CD1c-positive myeloid dendritic cell (primary cell): Measurements from ENCODE around the gene SET.
"Not testable (repeated sequence)": the region's sequence is repeated elsewhere in the genome, so short reads cannot be mapped to it uniquely, and the experiment has no call there.

Experiments used
- DNase-seq: peaks from one replicate; pipeline ENCODE4 v3.0.0-alpha.2; 2016; ENCODE audit errors: extremely low spot score

Gene SET

GRCh38 chr9:128687453-128687852 lies 1.6 kb upstream of the SET start:
- no peak for DNase-seq

- DNase-seq: no peak
Observed at GRCh38 chr9:128689293-128689774, 312 bp downstream of the SET start.

- peak; percentile 60 for DNase-seq
Observed at GRCh38 chr9:128689820-128690683, 1.0 kb downstream of the SET start.

- no peak for DNase-seq
Observed at GRCh38 chr9:128690684-128691034, 1.6 kb downstream of the SET start.

DNA sequence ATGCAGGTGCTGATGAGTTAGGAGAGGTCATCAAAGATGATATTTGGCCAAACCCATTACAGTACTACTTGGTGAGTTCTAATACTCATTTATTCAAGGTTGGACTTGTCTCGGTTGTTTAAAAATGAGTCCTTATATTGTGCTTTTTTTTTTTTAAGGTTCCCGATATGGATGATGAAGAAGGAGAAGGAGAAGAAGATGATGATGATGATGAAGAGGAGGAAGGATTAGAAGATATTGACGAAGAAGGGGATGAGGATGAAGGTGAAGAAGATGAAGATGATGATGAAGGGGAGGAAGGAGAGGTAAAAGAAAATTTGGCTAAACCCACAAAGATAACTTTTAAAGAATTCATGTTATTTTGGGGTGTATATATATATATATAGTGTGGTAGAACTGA lies 4.7 kb downstream of the SET start:
- DNase-seq: not testable (repeated sequence)

DNA sequence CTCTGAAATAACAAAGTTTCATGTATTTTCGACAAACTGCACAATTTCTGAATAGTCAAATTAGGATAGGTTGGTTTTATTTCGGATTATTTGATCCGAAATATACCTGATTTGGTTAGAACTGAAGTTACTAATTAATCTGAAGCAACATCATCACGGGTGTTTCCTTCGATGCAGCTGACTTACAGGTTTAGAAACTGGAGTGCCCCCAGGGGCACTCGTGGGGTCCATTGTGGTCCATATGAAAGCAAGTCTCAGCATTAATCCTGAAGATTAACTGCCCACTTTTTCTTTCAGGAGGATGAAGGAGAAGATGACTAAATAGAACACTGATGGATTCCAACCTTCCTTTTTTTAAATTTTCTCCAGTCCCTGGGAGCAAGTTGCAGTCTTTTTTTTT lies 5.3 kb downstream of the SET start:
- no peak for DNase-seq

DNA sequence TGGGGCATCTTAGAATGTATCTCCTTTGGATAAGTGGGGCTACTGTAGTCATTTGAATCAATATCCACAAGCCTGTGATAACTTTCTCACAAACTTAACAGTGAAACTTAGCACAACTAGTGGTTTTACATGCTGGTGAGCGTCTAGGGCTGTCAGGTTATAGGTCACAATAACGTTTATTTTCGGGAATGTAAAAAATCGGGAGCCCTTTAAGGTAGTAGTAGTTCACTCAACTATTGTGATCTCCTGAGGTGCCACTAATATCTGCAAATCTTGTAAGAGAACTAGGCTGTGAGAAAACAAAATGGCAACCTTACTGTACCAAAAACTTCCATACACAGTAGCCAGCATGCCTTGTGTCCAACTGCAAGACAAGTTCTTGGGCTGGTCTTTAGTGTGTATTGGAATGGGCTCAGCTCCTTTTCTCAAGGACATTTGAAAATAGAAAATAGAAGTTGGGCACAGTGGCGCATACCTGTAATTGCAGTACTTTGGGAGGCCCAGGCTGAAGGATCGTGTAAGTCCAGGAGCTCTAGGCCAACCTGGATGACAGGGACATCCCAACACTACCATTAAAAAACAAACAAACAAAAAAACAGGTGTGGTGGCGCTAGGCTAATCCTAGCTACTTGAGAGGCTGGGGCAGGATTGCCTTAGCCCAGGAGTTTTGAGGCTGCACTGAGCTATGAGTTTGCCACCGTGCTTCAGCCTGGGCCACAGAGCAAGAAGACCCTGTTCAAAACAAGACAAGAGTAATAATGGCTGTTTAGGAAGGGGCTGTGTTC lies 8.1 kb downstream of the SET start:
- no peak for DNase-seq

GRCh38 chr9:128699096-128699795 lies 10.2 kb downstream of the SET start:
- not testable (repeated sequence) for DNase-seq

- no peak for DNase-seq
Observed at GRCh38 chr9:128701227-128701854, 12.3 kb downstream of the SET start.

GRCh38 chr9:128702445-128702948 lies 13.5 kb downstream of the SET start, which contains the start of gene PKN3:
Gene PKN3, plus strand, starts transcription at chr9:128702503. Its CDS starts 413 bp downstream, at chr9:128702916.
- peak; percentile 87 for DNase-seq

DNA sequence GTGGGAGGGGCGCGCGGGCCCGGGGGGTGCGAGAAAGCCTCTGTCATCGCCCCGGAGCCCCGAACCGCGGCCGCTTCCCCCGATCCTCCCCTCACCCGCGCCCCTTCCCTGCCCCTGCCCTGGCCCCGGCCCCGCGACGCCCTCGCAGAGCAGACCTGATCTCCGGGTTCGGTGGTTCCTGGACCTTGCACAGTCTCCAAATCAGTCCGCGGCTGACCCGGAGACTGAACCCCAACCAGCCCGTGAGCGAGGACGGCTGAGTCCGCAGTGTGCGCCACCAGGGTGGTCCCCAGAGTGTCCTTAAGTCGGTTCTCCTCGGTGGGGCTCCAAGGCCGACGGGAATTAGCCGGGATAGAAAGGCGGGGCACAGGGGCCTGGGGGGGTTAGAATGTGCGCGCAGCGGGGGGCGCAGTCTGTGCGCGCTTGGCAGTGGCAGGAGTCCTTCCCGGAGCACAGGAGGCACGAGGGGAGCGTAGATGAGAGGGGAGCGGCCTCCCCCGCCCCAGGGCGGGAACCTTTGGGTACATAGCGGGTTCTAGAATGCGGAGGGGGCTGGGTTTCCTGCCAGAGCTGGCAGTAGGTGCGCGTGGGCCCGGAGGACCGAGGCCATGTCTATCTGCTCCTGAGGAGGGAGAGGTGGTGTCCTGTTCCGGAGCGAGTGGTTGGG lies 14.1 kb downstream of the SET start:
- no peak for DNase-seq

DNA sequence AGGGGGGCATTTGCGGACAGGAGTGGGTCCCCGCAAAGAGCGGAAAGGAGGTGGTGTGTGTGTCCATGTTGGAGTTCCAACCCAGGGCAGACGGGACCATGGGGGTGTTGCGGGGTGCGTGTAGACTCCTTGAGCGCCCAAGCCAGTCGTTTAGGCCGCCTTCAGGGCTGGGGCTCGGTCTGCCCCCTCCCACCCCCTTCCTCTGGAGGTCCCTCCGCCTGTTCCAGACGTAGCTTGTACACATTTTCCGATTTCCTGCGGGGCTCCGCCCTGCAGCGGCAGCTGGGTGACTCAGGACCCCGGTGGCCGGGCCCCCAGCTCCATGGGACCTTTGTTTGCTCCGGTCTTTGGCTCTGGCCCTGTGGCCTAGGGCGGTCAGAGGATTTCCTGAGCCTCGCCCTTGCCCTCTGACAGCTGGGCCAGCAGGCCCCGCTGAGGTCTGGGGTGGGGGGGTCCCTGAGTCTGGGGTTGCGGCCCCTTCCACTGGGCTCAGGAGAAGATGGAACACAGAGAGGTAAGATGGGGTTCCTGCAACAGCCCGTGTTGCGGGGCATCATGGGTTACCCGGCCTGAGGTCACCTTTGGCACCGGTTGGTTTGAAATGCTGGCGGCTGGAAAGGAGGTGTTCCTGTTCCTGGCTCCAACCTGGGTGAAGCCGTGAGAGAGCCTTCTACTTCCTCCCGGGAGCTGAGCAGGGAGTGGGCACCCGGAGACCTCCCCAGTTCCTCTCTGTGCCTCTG lies 14.8 kb downstream of the SET start:
- no peak for DNase-seq

DNA sequence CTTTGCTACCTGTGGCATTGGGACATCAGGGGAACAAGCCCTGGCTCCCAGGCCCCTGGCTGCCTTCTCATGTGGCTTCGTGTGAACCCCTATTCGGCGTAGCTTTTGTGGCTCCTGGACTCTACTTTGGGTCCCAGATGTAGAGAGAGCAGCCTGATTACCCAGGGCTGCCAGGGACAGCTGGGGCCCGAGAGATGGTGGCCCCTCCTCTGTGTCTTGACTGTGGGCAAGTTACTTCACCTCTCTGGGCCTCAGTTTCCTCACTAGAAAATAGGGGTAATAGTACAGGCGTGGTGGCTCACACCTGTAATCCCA lies 15.3 kb downstream of the SET start:
- no peak for DNase-seq

GRCh38 chr9:128705051-128705965 lies 16.3 kb downstream of the SET start:
- DNase-seq: no peak

GRCh38 chr9:128706045-128706444 lies 17.0 kb downstream of the SET start:
- no peak for DNase-seq

GRCh38 chr9:128706671-128707381 lies 17.8 kb downstream of the SET start:
- DNase-seq: no peak

- no peak for DNase-seq
Observed at GRCh38 chr9:128707446-128707845, 18.4 kb downstream of the SET start.
